HG03175 (cell line): ENCODE measurements around the gene RAB30.
A peak's percentile ranks its signal among the peaks of the same experiment; 100 is the strongest.
"Not testable (repeated sequence)": the region's sequence is repeated elsewhere in the genome, so short reads cannot be mapped to it uniquely, and the experiment has no call there.

Experiments used
- ATAC-seq: cut with Tn5 transposase; IDR thresholded peaks from one replicate; pipeline ENCODE4 v1.9.1; 2021; ENCODE audit warnings: mild to moderate bottlenecking, moderate library complexity; ENCODE audit not compliant: unreplicated experiment

Gene RAB30

DNA sequence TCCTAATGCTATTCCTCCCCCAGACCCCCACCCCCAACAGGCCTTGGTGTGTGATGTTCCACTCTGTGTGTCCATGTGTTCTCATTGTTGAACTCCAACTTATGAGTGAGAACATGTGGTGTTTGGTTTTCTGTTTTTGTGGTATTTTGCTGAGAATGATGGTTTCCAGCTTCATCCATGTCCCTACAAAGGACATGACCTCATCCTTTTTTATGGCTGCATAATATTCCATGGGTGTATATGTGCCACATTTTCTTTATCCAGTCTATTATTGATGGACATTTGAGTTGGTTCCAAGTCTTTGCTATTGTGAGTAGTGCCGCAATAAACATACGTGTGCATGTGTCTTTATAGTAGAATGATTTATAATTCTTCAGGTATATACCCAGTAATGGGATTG, 121.2 kb downstream of the RAB30 start:
- ATAC-seq = not testable (repeated sequence)

DNA sequence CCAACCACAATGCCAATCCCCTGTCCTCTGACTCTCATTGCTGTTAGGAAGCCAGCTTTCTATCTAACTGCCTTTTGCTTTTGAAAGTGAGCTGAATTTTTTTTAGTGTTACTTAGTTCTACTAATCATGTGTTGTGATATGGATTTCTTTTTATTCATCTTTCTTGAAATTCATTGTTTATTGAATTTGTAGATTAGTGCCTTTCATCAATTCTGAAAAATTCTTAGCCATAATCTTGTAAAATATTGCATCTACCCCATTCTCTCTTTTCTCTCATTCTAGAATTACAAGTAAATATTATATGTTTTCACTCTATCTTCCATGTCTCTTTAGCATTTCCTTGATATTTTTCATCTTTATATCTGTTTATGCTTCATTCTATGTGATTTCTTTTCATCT, 122.3 kb downstream of the RAB30 start:
- no peak for ATAC-seq

DNA sequence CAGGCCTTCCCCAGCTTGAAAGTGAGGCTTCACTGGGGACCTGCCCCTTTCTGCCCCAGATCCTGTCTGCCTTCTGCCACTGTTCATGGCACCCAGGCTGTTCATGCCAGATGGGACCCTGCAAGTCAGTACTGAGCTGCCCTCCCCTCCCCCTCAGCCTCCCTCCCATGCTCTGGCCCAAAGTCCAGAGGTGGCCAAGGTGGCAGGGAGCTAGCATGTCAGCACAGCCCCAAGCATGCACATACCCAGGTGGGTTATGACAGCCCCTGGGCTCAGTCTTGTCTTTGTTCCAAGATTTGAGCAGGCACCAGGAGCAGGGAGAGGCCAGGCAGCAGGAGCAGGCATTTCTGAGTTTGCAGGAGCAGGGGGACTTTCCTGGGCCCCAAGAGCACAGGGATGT, 126.0 kb downstream of the RAB30 start:
- no peak for ATAC-seq

DNA sequence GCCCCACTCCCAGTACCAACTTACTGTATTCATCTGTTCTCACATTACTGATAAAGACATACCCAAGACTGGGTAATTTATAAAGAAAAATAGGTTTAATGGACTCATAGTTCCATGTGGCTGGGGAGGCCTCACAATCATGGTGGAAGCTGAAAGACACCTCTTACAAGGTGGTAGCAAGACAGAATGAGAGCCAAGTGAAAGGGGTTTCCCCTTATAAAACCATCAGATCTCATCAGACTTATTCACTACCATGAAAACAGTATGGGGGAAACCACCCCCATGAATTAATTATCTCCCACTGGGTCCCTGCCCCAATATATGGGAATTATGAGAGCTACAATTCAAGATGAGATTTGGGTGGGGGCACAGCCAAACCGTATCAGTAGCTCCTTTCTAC, 126.7 kb downstream of the RAB30 start:
- not testable (repeated sequence) for ATAC-seq

DNA sequence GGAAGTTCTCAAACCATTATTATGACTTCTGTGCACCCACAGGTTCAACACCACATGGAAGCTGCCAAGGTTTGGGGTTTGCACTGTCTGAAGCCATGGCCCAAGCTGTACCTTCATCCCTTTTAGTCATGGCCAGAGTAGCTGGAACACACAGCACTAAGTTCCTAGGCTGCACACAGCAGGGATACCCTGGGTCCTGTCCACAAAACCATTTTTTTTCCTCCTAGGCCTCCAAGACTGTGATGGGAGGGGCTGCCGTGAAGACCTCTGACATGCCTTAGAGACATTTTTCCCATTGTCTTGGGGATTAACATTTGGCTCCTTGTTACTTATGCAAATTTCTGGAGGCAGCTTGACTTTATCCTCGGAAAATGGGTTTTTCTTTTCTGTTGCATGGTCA, 127.5 kb downstream of the RAB30 start:
- ATAC-seq = no peak

DNA sequence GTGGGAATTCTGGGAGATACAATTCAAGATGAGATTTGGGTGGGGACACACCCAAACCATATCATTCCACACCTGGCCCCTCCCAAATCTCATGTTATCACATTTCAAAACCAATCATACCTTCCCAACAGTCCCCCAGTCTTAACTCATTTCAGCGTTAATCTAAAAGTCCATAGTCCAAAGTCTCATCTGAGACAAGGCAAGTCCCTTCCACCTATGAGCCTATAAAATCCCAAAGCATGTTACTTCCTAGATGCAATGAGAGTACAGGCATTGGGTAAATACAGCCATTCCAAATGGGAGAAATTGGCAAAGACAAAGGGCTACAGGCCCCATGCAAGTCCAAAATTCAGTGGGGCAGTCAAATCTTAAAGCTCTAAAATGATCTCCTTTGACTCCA, 128.3 kb downstream of the RAB30 start:
- ATAC-seq = not testable (repeated sequence)

DNA sequence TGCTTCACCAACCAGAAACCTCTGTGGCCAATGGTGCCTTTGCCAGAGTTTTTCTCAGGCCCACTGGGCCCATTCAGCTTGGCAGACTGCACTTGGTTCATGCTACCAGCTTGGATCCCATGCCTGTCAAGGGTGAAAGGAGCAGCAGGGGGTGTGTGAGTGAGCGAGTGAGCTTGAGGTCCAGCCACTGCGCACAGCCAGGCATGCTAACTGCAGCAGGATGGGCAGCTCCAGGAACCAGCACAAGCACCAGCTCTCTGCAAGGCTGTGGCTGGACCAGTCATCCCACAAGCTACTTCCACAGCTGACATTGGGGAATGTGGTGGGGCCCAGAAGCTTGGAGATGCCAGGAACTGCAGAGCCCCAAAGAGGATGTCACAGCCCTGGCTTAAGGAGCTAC, 129.3 kb downstream of the RAB30 start:
- no peak for ATAC-seq

DNA sequence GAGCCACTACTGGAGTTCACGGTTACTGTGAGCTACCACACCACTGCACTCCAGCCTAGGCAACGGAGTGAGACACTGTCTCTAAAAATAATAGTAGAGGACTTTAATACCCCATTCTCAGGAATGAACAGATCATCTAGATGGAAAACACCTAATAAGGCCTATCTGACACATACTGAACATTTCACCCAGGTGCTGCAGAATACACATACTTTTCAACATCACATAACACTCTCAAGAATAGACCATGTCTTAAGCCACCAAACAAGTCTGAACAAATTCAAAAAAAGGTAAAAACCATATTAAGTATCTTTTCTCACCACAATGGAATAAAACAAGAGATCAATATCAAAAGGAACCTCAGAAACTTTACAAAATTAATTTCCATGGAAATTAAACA, 132.2 kb downstream of the RAB30 start:
- ATAC-seq = no peak

DNA sequence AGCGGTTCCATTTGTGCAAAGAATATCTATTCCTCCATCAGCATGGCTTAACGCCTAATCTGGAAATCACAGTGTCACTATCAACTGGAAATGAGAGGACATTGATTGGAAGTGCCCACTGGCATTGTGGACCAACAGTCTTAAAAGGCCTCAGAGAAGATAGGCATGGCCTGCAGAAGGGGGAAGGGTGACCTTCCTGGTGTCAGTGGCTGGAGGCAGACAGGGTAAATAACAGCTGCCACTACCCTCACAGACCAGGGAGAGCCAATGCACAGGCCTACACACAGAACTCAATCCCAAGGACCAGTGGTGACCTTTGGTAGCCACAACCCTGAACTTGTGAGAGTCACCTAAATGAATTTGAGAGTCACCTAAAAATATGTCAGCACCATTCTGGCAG, 134.1 kb downstream of the RAB30 start:
- ATAC-seq = no peak

DNA sequence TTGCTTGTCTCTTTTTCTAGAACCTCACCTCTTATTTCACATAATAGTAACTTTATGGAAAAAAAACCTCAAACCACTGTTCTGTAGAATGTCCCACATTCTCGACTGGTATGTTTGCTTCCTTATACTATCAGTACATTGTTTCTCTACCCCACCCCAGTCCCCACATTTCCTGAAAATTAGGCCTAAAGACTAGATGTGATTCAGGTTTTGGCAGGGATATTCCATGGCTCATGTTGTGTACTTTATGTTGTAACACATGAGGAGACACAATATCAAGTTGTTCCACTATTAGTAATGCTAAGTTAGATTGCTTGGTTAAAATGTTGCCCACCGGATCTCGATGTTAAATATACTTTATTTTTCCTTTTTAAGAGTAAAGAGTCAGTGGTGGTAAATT, 135.4 kb downstream of the RAB30 start:
- no peak for ATAC-seq

DNA sequence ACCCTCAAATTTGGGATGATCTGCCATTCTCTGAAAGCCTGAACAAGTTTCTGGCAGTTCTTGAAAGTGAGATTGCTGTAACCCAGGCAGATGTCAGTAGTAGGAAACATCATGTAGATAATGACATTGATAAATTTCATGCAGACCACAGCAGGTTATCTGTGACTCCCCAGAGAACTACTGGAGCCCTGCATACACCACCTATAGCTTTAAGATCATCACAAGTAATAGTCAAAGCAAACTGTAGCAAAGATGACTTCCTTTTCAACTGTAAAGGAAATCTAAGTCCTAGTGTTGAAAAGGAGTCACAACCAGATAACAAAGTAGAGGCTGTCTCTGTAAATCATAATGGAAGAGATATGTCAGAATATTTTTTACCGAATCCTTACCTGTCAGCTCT, 139.1 kb downstream of the RAB30 start:
- ATAC-seq = no peak

DNA sequence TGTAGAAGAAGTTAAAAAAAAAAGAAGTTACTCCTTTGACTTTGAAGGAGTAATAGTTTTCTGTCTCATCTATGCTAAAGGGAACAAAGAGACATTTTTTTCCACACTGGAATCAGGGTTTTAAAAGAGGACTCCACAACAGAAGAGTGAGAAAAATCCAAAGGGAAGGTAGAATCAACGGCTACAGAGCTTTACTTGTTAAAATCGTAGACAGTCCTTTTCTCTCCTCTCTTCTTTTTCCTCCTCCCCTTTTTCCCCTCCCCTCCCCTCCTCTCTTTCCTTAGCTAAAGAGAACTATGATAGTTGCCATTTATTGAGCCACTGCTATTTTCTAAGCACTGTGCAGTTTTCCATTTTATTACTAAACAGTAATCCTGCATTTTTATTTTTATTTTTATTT, 141.0 kb downstream of the RAB30 start:
- no peak for ATAC-seq

DNA sequence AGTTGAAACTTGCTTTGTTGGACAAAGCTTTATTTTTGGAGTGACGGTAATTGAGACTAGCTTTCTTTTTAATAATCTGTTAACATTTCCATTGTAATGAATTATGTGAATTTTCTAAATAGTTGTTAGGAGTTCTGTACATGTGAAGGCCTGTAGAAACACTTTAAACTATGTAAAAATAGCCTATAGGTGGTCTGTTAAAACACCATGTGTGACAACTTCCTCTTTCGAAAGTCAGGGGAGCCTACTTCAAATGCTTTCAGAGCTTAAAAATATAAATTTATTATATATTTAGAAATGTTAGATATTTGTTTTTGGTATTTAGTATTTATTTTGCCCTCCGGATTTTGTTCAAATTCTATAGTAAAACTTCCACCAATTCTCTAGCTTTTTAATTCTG, 141.5 kb downstream of the RAB30 start:
- no peak for ATAC-seq

DNA sequence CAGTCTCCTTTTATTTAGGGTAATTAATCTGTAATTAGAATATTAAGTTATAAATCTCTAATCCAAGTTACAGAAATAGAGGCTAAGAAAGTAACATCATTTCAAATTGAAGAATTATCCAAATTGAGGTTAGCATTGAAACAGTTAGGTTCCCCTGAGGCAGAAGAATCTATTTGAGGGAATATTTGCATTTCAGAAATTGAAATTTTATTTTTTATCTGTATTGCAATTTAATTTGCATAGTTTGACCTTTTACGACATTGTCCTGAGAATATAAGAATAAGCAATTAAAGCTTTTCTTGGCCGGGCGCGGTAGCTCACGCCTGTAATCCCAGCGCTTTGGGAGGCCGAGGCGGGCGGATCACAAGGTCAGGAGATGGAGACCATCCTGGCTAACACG, 142.6 kb downstream of the RAB30 start:
- no peak for ATAC-seq

DNA sequence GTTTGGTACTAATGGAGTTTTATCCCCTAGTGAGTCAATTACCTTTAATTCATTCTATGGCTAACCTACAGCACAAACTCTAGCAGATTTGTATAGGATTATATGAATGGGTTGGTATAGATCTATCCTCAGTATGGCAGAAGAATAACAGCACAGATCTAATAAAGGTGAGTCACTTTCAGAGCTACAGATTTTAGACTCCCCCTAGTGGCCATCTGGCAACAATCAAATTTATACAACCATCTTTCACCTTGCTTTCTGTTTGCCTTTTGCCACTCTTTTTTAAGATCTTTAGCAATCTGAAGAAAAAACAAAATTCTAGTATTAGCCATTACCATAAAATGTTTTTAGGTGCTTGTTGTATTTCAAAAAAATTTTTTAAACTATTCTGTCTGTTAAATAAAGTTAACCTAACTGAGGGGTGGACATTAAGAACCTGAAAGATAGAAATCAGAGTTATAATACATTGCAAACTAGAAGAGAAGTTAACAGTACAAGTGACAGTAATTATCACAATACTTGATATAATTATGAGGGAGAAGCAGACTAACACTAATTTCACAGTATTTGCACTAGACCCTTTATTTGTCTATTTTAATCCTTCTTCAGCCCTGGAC, 144.3 kb downstream of the RAB30 start:
- peak; percentile 88 for ATAC-seq

DNA sequence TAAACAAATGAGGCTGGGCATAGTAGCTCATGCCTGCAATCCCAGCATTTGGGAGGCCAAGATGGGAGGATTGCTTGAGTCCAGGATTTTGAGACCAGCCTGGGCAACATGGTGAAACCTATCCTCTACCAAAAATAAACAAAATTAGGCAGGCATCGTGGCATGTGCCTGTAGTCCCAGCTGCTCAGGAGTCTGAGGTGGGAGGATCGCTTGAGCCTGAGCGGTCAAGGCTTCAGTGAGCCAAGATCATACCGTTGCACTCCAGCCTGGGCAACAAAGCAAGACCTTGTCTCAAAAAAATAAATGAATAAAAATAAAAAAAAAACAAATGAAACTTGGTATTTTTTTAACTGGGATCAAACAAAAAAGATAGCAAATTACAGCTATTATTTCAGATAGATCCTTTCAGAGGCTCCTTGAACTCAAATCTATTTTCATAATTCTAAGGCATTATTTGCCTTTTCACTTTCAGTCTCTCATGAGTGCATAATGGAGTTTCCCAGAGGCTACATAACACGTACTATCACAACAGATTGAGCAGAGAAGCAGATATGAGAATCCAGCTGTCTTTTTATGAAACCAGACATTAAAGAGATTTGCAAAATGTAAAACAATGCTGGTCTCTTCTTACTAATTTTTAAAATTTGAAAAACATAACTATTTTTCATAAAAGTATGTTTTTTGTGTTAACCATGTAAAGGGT, 147.0 kb downstream of the RAB30 start:
- ATAC-seq = no peak
